ENCODE measurements around the gene MRPL19. TPM values are rescaled to one million over a fixed set of nuclear protein-coding genes. Genes with fewer than 3 reads are reported as not detected.
A peak's percentile ranks its signal among the peaks of the same experiment; 100 is the strongest.

The MRPL19 gene
- total and polyA plus RNA-seq, 2 experiments from 2014 or later, result 54.6 to 59.7 TPM

DNA sequence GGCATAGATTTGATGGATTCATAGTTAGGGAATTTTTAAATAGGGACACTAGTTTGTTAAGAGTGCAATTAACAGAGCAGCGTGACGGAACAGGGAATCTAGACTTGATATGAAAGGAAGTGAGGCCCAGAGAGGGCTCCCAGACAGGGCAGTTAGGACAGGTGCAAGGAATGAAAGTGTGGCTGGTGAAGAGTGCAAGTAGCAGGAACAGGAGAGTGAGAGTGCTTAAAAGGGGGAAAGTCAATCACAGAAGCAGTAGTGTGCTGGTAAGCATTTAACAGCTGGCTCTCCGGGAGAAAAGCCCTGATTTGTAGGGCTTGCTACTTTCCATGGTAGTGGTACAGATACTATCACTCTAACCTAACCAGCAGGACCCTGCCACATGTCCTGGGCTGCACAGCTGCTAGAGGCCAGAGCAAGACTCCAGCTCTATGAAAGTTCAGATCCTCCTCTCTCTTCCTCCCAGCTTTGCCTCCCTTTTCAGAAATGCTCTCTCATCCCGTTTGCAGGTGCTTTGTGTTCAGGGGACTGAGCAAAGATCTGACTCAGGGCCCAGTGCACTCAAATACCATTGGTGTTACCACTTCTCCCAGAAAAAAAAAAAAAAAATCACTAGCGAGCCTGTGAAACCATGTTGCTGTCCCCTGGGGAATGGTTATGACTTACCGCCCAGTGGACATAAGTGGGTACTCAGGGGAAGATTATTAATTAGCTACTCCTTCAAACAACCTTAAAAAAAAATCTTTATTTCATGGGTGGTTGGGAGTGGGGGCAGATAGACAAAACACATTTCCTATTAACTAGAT, 82.2 kb downstream of the MRPL19 start:
- no peaks in the 10 kb centered on the region for H3K4me1 ChIP-seq (ENCODE audit: low read depth)
- no peaks in the 10 kb centered on the region for H3K9me3 ChIP-seq (ENCODE audit: low read depth)
- no peak for DNase-seq (ENCODE audit: low read depth in 1 of 2, low spot score in 1 of 2)
- H3K4me3 ChIP-seq, result no peak overlapping the region
- H3K27ac ChIP-seq, result no peak overlapping the region
- H3K36me3 ChIP-seq, result no peaks in the 10 kb centered on the region
- no peaks in the 10 kb centered on the region for H3K27me3 ChIP-seq
- TF ChIP-seq, protein P1, sequence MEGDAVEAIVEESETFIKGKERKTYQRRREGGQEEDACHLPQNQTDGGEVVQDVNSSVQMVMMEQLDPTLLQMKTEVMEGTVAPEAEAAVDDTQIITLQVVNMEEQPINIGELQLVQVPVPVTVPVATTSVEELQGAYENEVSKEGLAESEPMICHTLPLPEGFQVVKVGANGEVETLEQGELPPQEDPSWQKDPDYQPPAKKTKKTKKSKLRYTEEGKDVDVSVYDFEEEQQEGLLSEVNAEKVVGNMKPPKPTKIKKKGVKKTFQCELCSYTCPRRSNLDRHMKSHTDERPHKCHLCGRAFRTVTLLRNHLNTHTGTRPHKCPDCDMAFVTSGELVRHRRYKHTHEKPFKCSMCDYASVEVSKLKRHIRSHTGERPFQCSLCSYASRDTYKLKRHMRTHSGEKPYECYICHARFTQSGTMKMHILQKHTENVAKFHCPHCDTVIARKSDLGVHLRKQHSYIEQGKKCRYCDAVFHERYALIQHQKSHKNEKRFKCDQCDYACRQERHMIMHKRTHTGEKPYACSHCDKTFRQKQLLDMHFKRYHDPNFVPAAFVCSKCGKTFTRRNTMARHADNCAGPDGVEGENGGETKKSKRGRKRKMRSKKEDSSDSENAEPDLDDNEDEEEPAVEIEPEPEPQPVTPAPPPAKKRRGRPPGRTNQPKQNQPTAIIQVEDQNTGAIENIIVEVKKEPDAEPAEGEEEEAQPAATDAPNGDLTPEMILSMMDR (IDR thresholded peaks at IDR 0.05; ENCODE audit: low read depth, low read length), result no peak

DNA sequence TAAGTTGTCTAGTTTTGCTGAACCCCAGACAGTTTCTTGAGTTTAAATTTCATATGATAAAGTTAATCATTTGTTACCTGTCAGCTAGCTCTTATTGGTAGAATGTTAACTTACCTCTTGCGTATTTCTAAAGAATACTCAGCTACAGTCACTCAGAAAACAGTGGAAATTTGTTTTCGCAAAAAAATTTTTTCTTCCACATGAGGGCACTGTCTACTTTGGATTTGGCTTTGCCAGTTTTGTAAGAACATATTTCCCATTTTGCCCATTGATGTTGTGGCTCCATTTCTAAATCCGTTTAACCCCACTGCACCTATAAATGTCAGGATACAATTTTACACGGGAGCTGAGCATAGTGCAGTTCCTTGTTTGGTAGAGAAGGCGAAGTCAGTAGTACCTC, 83.3 kb downstream of the MRPL19 start:
- Histone ChIP-seq H3K36me3 (no peaks in the 10 kb centered on the region), H3K27ac (no peak overlapping the region), H3K4me1 (ENCODE audit: low read depth) (no peaks in the 10 kb centered on the region), H3K27me3 (no peaks in the 10 kb centered on the region), H3K4me3 (no peak overlapping the region), H3K9me3 (ENCODE audit: low read depth) (no peaks in the 10 kb centered on the region)
- DNase-seq (ENCODE audit: low read depth in 1 of 2, low spot score in 1 of 2), result peak; percentile 8 to 23
- TF ChIP-seq, protein P1 (IDR thresholded peaks at IDR 0.05; ENCODE audit: low read depth, low read length), result peak; percentile 35

DNA sequence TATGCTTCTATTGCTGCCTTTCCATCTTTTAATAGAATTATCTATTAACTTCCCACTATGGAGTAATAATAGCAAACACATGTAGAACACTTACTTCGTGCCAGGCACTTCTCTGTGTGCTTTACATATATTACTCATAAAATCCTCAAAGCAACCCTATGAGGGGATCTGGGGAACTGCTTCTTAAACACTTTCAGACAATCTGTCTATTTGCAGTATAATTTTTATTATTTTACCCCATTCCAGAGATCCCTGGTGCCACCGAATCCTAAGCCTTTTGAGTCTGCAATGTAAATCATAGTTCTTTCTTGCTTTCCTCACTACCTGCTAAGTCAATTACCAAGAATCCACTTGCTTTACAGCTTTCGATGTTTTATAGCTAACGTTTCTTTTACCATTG, 89.7 kb downstream of the MRPL19 start:
- TF ChIP-seq, protein P1 (IDR thresholded peaks at IDR 0.05; ENCODE audit: low read depth, low read length), result no peak
- H3K27ac ChIP-seq, result no peak overlapping the region
- H3K4me1 ChIP-seq (ENCODE audit: low read depth), result no peaks in the 10 kb centered on the region
- no peaks in the 10 kb centered on the region for H3K9me3 ChIP-seq (ENCODE audit: low read depth)
- no peak overlapping the region for H3K4me3 ChIP-seq
- no peaks in the 10 kb centered on the region for H3K36me3 ChIP-seq
- no peak for DNase-seq (ENCODE audit: low read depth in 1 of 2, low spot score in 1 of 2)
- H3K27me3 ChIP-seq, result no peaks in the 10 kb centered on the region

DNA sequence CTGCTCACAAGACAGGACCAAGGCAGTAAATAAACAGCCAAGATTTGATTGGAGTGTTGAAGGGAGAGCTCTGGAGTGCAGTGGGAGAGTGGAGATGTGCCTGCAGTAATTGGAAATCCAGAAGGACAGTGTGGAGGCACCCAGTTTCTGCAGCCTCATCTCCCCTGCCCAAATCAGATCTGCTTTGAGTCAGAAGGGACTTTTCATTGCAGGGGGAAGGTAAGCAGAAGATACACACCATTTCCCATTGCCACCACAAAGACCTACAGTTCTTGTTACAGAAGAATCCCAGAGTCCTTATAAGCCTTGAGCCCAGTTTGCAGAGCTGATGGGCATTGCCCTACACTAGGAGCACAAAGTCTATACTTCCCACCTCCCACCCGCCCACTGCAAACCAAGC, 91.4 kb downstream of the MRPL19 start:
- Histone ChIP-seq H3K9me3 (ENCODE audit: low read depth) (no peaks in the 10 kb centered on the region), H3K36me3 (no peaks in the 10 kb centered on the region), H3K4me3 (no peak overlapping the region), H3K27me3 (no peaks in the 10 kb centered on the region), H3K27ac (no peak overlapping the region), H3K4me1 (ENCODE audit: low read depth) (no peaks in the 10 kb centered on the region)
- TF ChIP-seq, protein P1 (IDR thresholded peaks at IDR 0.05; ENCODE audit: low read depth, low read length), result no peak
- no peak for DNase-seq (ENCODE audit: low read depth in 1 of 2, low spot score in 1 of 2)

Other genes starting within 250 kb of the MRPL19 start
- gene EVA1A, start 85.8 kb upstream of the MRPL19 start, total RNA-seq, result 0.51 and 0.53 TPM in 2 replicates
- 0.57 and 0.59 TPM in 2 replicates for gene EVA1A, start 85.8 kb upstream of the MRPL19 start, polyA plus RNA-seq
- 22.4 and 27.7 TPM in 2 replicates for gene GCFC2, start 64.1 kb downstream of the MRPL19 start, total RNA-seq
- 17.9 and 23.4 TPM in 2 replicates for gene GCFC2, start 64.1 kb downstream of the MRPL19 start, polyA plus RNA-seq

All from cardiac muscle cell (in vitro differentiated cells and primary cell).